GM18951 (cell line): ENCODE data around the gene MTERF4.
"Not testable (repeated sequence)": the region's sequence is repeated elsewhere in the genome, so short reads cannot be mapped to it uniquely, and the experiment has no call there.

Experiments
- POLR2A ChIP-seq: IDR thresholded peaks from 4 replicates; pipeline ENCODE4 v1.6.1; 2011; ENCODE audit warnings: mild to moderate bottlenecking; ENCODE audit not compliant: insufficient read length, insufficient read depth; ENCODE audit errors: extremely low read depth
- in situ Hi-C: fragments of 300-500 bp; cut with MboI; formaldehyde crosslinking; loops from one replicate; pipeline ENCODE4 v1.12.0; 2022; ENCODE audit warnings: low sequenced_read_pairs, mixed read lengths, inconsistent platforms; ENCODE audit not compliant: unreplicated experiment

MTERF4 gene

GRCh38 chr2:241112046-241112445, 10.0 kb upstream of the MTERF4 start:
- in situ Hi-C loops: no loop called here

DNA sequence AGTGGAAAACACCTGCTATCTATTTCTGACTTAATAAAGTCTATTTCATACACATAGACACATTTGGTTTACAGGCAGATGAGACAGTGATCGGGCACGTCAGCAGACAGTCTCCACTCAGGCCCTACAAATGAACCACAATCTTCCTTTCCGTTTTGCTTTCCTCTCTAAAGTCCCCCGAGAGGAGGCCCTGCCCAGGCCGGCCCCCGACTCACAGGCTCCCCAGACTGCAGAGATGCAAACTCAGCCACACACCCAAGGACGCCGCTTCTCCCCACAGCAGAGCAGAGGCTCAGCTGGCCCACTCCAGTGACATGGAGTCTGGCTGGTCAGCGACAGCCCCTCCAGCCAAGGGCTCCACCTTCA, 9.3 kb upstream of the MTERF4 start:
- TF ChIP-seq POLR2A: no peak

More at GRCh38 chr2:241112046-241112445, 10.0 kb upstream of the MTERF4 start:
- no peak for TF ChIP-seq POLR2A

DNA sequence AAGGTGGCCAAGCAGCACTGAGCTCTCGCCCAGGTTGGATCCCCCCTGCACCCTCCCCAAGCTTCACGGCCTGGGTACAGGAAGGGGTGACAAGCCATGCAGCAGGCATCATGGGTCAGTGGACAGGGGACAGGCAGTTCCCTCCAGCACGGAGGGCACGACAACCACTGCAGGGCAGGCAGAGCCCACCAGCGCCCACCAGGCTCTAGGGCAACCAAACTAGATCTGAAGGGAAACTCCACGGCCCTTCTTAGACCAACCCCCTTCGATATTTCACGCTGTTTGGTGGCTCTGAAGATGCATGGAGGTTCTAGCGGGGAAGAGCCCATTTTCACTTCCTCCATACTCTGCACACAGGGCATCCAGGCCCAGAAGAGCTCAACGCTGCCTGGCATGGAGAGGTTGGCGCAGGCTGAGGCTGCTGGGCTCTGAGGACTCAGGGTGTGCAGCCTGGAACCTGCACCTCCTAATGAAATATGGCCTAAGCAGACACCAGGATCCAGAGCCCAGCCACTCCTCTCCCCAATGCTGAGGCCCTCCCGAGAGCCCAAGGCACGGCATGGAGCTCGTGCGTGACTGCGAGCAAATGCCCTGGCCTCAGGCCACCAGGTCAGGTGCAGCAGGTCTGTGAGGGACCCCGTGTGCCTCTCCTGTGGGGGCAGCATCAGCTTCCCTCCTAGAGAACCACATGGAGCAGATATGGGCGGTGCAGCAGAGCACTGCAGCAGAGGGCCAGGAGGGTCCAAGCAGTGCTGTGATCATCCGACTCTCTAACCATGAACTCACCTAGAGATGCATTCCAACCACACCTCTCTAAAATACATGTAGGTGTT, 8.7 kb upstream of the MTERF4 start:
- no peak for TF ChIP-seq POLR2A
- in situ Hi-C loops: no loop called here

More for the DNA sequence above, 9.3 kb upstream of the MTERF4 start:
- in situ Hi-C loops: no loop called here

GRCh38 chr2:241110089-241110606, 8.1 kb upstream of the MTERF4 start:
- in situ Hi-C loops: no loop called here
- no peak for TF ChIP-seq POLR2A

DNA sequence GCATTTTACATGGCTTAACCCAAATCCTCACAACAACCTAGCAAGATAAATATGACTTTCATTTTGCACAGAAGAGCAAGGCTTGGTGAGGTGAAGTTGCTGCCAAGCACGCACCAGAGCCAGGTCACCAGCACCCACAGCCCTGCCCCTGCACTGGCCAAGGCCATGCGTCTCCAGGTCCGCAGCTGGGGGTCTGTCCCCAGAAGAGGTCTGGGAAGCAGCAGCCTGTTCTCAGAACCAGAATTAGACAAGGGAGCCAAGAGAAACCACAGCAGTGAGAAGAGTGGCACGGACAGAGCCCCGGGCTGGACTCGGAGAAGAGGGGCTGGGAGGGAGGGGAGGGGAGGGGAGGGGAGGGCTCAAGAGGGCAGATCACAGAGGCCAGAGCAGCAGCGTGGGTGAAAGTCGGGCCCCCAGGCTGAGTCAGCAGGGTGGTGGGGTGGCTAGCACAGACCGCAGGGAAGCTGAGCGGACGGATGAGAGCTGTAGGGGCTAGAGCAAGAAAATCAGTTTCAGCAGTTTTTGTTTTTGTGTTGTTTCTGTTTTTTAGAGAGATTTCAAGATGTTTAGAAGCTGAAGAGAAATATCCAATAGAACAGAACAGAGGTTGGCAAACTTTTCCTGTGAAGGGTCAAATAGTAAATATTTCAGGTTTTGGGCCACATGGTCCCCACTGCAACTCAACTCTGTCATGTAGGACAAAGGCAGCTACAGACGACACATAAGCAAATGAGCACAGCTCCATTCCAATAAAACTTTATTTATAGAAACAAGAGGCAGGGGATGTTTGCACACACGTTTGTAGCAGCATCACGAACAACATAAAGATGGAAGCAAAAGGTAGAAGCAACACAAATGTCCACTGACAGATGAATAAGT, 7.4 kb upstream of the MTERF4 start:
- in situ Hi-C loops: no loop called here
- TF ChIP-seq POLR2A: no peak

DNA sequence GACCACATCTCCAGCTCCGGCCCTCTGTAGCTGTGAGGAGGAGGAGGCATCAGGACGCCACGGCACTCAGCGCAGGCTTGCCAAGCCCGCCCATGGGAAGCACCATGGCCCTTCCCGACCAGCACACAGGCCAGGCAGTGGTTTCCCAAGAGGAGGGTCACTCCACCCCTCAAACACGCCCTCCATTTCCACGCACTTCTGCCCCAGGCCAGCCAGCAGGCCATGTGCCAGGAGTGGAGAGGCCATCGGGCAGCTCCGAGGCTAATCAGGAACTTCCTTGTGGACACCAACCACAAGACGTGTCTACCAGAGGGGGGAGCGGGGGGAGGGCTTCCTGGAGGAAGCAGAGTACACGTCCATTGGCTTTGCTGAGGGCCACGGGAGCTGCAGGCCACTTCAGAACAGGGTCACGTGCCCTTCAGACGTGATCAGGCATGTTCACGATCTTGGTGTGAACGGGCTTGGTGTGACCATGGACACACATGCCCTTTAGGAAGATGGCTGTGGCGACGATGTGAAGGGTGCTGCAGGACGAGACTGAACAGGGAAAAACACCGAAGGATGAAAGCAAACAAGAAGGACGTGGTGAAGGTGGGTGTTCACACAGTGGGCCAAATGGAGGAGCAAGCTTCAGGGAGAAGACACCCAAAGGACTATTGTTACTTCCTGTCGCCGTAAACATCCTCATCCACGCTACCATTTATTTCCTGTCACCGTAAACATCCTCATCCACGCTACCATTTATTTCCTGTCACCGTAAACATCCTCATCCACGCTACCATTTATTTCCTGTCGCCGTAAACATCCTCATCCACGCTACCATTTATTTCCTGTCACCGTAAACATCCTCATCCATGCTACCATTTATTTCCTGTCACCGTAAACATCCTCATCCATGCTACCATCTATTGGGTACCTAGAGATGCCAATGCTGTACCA, 6.5 kb upstream of the MTERF4 start:
- TF ChIP-seq POLR2A: no peak
- in situ Hi-C loops: no loop called here

GRCh38 chr2:241107031-241107783, 5.1 kb upstream of the MTERF4 start:
- no peak for TF ChIP-seq POLR2A
- in situ Hi-C loops: no loop called here

- in situ Hi-C loops: no loop called here
- TF ChIP-seq POLR2A: no peak
Measured at GRCh38 chr2:241105641-241106040, 3.6 kb upstream of the MTERF4 start.

- in situ Hi-C loops: not testable (repeated sequence)
Measured at GRCh38 chr2:241104611-241105010, 2.5 kb upstream of the MTERF4 start.

GRCh38 chr2:241103176-241103595, 1.1 kb upstream of the MTERF4 start:
- in situ Hi-C loops: no loop called here
- no peak for TF ChIP-seq POLR2A

DNA sequence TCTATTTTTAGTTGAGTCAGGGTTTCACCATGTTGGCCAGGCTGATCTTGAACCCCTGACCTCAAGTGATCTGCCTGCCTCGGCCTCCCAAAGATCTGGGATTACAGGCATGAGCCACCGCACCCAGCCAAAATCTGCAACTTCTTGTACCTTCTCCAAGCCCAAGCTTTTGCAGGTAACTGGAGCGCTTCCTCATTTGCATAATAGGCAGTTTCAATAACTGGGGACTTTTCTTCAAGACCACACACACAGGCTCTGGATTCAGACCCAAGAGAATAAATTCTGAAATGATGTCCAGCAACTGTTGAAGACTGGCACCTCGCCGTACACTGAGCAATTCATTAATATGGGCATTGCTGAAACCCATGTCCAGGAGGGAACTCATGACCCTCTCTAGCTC, 2.8 kb downstream of the MTERF4 start:
- in situ Hi-C loops: no loop called here
- no peak for TF ChIP-seq POLR2A

GRCh38 chr2:241096979-241097378, 5.1 kb downstream of the MTERF4 start:
- in situ Hi-C loops: no loop called here
- TF ChIP-seq POLR2A: no peak

DNA sequence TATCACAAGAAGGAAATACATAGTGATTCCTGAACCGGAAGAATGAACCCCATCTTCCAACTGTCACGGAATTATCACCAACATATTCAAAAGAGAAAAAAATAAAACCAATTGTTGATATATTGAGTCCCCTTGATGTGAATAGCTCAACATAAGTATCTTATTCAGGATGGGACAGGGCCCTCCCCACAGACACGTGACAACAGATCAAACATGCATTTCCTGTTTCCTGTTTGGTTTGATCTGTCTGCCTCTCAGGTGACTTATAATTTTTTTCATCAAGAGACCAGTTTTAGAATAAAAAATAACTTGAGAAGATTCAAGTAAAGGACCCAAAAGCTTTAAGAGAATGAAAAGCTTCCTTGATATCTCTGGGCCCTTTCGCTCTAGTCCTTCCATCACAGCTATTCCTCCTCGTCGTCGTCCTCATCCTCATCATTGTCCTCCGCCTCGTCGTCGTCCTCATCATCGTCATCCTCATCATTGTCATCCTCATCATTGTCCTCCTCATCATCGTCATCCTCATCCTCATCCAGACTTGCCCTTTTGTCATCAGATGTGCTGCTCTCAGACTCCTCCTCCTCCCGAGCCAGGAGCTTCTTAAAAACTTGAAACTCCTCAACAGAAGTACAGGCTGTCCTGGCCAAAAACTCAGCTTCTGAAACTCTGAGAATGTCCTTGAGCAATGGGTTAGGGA, 6.3 kb downstream of the MTERF4 start:
- TF ChIP-seq POLR2A: no peak
- in situ Hi-C loops: no loop called here
